Measurements from ENCODE around the gene FRMD4B. TPM values are rescaled to one million over a fixed set of nuclear protein-coding genes. Genes with fewer than 3 reads are reported as not detected.

Gene FRMD4B
- polyA plus RNA-seq, 2 of the 4 experiments (the other 2 are of a cell fraction): 0.92 to 5.9 TPM

GRCh38 chr3:69386556-69387385 lies 883 bp upstream of the FRMD4B start:
- TF ChIP-seq TFCP2L1 (CRISPR knock-in tag; IDR thresholded peaks at IDR 0.05): no peak
- TF ChIP-seq RNF2 (IDR thresholded peaks at IDR 0.05; ENCODE audit: borderline replicate concordance, low read depth): no peak
- TF ChIP-seq EHF (CRISPR knock-in tag; IDR thresholded peaks at IDR 0.05): no peak
- TF ChIP-seq CHD4 (IDR thresholded peaks at IDR 0.05; ENCODE audit: borderline replicate concordance): no peak
- no peak for TF ChIP-seq CBX8 (IDR thresholded peaks at IDR 0.05)
- no peak for TF ChIP-seq SREBF2 (IDR thresholded peaks at IDR 0.05)
- TF ChIP-seq MAFK (IDR thresholded peaks at IDR 0.05; ENCODE audit: partially characterized antibody): no peak
- no peak for TF ChIP-seq ZFP36 (IDR thresholded peaks at IDR 0.05; ENCODE audit: borderline replicate concordance, partially characterized antibody)
- TF ChIP-seq HOXB13 (CRISPR knock-in tag; IDR thresholded peaks at IDR 0.05; ENCODE audit: low read depth): no peak
- TF ChIP-seq CBX2 (IDR thresholded peaks at IDR 0.05; ENCODE audit: borderline replicate concordance, low read depth): no peak
- no peak for TF ChIP-seq FOSB (CRISPR knock-in tag; IDR thresholded peaks at IDR 0.05)
- no peak for TF ChIP-seq SMC3 (IDR thresholded peaks at IDR 0.05)
- no peak for TF ChIP-seq CTCF (IDR thresholded peaks at IDR 0.05)
- TF ChIP-seq EP300 (IDR thresholded peaks at IDR 0.05): no peak
- ChIA-PET POLR2A (no interaction called here), CTCF (interaction anchor here (1.1 to 1.9 kb wide), 3 partner anchors 65 to 225 kb away, joined by 3 to 7 read pairs (median 4); no protein-coding TSS in a partner anchor)
- H3K4me1 ChIP-seq: no peaks in the 10 kb centered on the region
- peak; percentile 52 to 58; a peak in 5 of 6 replicates for ATAC-seq
- no peak for FAIRE-seq
- H3K27ac ChIP-seq: no peak overlapping the region
- H3K4me2 ChIP-seq: peak overlapping the region; percentile 89
- H3K9me3 ChIP-seq: no peaks in the 10 kb centered on the region
- WGBS (ENCODE audit: missing lambda C conversion rate): 5% methylated on average over 8 of the region's 8 CpGs
- DNase-seq (ENCODE audit: low read depth in 1 of 2, low spot score in 1 of 2): no peak
- H3K4me3 ChIP-seq: peak overlapping the region; percentile 38; the same call in 2 of the 3 replicates

GRCh38 chr3:69385123-69385722 lies 665 bp downstream of the FRMD4B start:
- TF ChIP-seq JUN (IDR thresholded peaks at IDR 0.05) (no peak), MAZ (IDR thresholded peaks at IDR 0.05; ENCODE audit: borderline replicate concordance, low read depth, low read length) (no peak), NPAS2 (CRISPR knock-in tag; IDR thresholded peaks at IDR 0.05; ENCODE audit: borderline replicate concordance) (no peak), USF2 (IDR thresholded peaks at IDR 0.05) (no peak), NFE2L2 (conservative IDR thresholded peaks at IDR 0.05; ENCODE audit: low read length) (no peak), RFX5 (IDR thresholded peaks at IDR 0.05) (no peak), EHF (CRISPR knock-in tag; IDR thresholded peaks at IDR 0.05) (no peak), ATOH8 (CRISPR knock-in tag; IDR thresholded peaks at IDR 0.05; ENCODE audit: low read depth) (no peak), CTCF (IDR thresholded peaks at IDR 0.05) (no peak)
- Histone ChIP-seq H3K9me3 (no peaks in the 10 kb centered on the region), H3K27ac (no peak overlapping the region), H3K4me2 (peak overlapping the region; percentile 89), H3K4me3 (peak overlapping the region; percentile 38; the same call in 1 of the 3 replicates), H3K4me1 (no peaks in the 10 kb centered on the region)
- ATAC-seq (no peak), FAIRE-seq (no peak), DNase-seq (ENCODE audit: low read depth in 1 of 2, low spot score in 1 of 2) (no peak)
- ChIA-PET CTCF (interaction anchor here (1.1 kb wide), 1 partner anchor 8 kb away, joined by 3 read pairs; no protein-coding TSS in a partner anchor), POLR2A (no interaction called here)
- WGBS (ENCODE audit: missing lambda C conversion rate): 68% methylated on average over 11 of the region's 11 CpGs

Data from A549 (cell line).